ENCODE results near the gene PDE3B.
"Not testable (repeated sequence)": the region's sequence is repeated elsewhere in the genome, so short reads cannot be mapped to it uniquely, and the experiment has no call there.

PDE3B gene

GRCh38 chr11:14793546-14793945 lies 149.9 kb downstream of the PDE3B start:
- H4K12ac ChIP-seq (ENCODE audit: low read depth, low read length) = no peak overlapping the region
- no peak overlapping the region for H4K8ac ChIP-seq (ENCODE audit: low read depth, low read length)
- H3K79me1 ChIP-seq (ENCODE audit: low read length) = no peaks in the 10 kb centered on the region
- no peaks in the 10 kb centered on the region for H3K36me3 ChIP-seq (ENCODE audit: control insufficient read depth in 1 of 2, insufficient read depth in 2 of 2, low read length in 2 of 2)
- H2AK5ac ChIP-seq (ENCODE audit: low read length) = no peak overlapping the region
- H2BK12ac ChIP-seq (ENCODE audit: low read length) = no peak overlapping the region
- no peak overlapping the region for H4K91ac ChIP-seq (ENCODE audit: low read depth, low read length)
- no peak overlapping the region for H3K27ac ChIP-seq (ENCODE audit: low read depth, low read length)
- no peaks in the 10 kb centered on the region for H3K79me2 ChIP-seq (ENCODE audit: control insufficient read depth, insufficient read depth, low read length, poor library complexity)
- no peak overlapping the region for H3K9ac ChIP-seq (ENCODE audit: low read length)
- no peaks in the 10 kb centered on the region for H3K9me3 ChIP-seq (ENCODE audit: insufficient read depth, low read depth, low read length)
- no peaks in the 10 kb centered on the region for H3K4me1 ChIP-seq (ENCODE audit: control insufficient read depth in 1 of 2, insufficient read depth in 2 of 2, low read length in 2 of 2)
- H3K4ac ChIP-seq (ENCODE audit: low read depth, low read length) = no peak overlapping the region
- no peak for DNase-seq
- H3K14ac ChIP-seq (ENCODE audit: low read length) = no peak overlapping the region
- no peak overlapping the region for H3K4me3 ChIP-seq (ENCODE audit: low read depth, low read length)
- H3K4me2 ChIP-seq (ENCODE audit: low read length) = no peak overlapping the region
- no peak overlapping the region for H3K18ac ChIP-seq (ENCODE audit: low read length)
- no peak overlapping the region for H2AFZ ChIP-seq (ENCODE audit: insufficient read depth, low read length, poor library complexity)
- H2BK5ac ChIP-seq (ENCODE audit: low read depth, low read length, poor library complexity) = no peak overlapping the region
- no peaks in the 10 kb centered on the region for H3K27me3 ChIP-seq (ENCODE audit: insufficient read depth, low read length)
- H3K23ac ChIP-seq (ENCODE audit: low read length) = no peak overlapping the region
- WGBS (ENCODE audit: extremely low coverage, insufficient coverage, insufficient read length) = no CpG with 5 or more reads among the region's 2 CpGs
- no peak overlapping the region for H2BK120ac ChIP-seq (ENCODE audit: insufficient read depth, low read length, poor library complexity)

- H3K36me3 ChIP-seq (ENCODE audit: control insufficient read depth in 1 of 2, insufficient read depth in 2 of 2, low read length in 2 of 2); H2BK5ac ChIP-seq (ENCODE audit: low read depth, low read length, poor library complexity); H2AK5ac ChIP-seq (ENCODE audit: low read length); H4K91ac ChIP-seq (ENCODE audit: low read depth, low read length); H2AFZ ChIP-seq (ENCODE audit: insufficient read depth, low read length, poor library complexity); H3K9ac ChIP-seq (ENCODE audit: low read length); H3K18ac ChIP-seq (ENCODE audit: low read length); DNase-seq; H3K4me3 ChIP-seq (ENCODE audit: low read depth, low read length); H3K79me1 ChIP-seq (ENCODE audit: low read length); H3K27ac ChIP-seq (ENCODE audit: low read depth, low read length); H2BK120ac ChIP-seq (ENCODE audit: insufficient read depth, low read length, poor library complexity); H3K9me3 ChIP-seq (ENCODE audit: insufficient read depth, low read depth, low read length); H3K4me1 ChIP-seq (ENCODE audit: control insufficient read depth in 1 of 2, insufficient read depth in 2 of 2, low read length in 2 of 2); H4K12ac ChIP-seq (ENCODE audit: low read depth, low read length); H3K4ac ChIP-seq (ENCODE audit: low read depth, low read length); H3K27me3 ChIP-seq (ENCODE audit: insufficient read depth, low read length); H3K4me2 ChIP-seq (ENCODE audit: low read length); H3K23ac ChIP-seq (ENCODE audit: low read length); H3K79me2 ChIP-seq (ENCODE audit: control insufficient read depth, insufficient read depth, low read length, poor library complexity); H2BK12ac ChIP-seq (ENCODE audit: low read length); H3K14ac ChIP-seq (ENCODE audit: low read length); H4K8ac ChIP-seq (ENCODE audit: low read depth, low read length): not testable (repeated sequence)
- no CpG with 5 or more reads among the region's 4 CpGs for WGBS (ENCODE audit: extremely low coverage, insufficient coverage, insufficient read length)
Measured at GRCh38 chr11:14796028-14796427, 152.4 kb downstream of the PDE3B start.

GRCh38 chr11:14803846-14804245 lies 160.2 kb downstream of the PDE3B start:
- no peak overlapping the region for H2BK12ac ChIP-seq (ENCODE audit: low read length)
- no peak overlapping the region for H3K9ac ChIP-seq (ENCODE audit: low read length)
- no peak overlapping the region for H3K4me2 ChIP-seq (ENCODE audit: low read length)
- H2BK120ac ChIP-seq (ENCODE audit: insufficient read depth, low read length, poor library complexity) = no peak overlapping the region
- no peak overlapping the region for H4K8ac ChIP-seq (ENCODE audit: low read depth, low read length)
- H3K23ac ChIP-seq (ENCODE audit: low read length) = no peak overlapping the region
- no CpG with 5 or more reads among the region's 2 CpGs for WGBS (ENCODE audit: extremely low coverage, insufficient coverage, insufficient read length)
- no peak overlapping the region for H3K4me3 ChIP-seq (ENCODE audit: low read depth, low read length)
- H4K91ac ChIP-seq (ENCODE audit: low read depth, low read length) = no peak overlapping the region
- H3K36me3 ChIP-seq (ENCODE audit: control insufficient read depth in 1 of 2, insufficient read depth in 2 of 2, low read length in 2 of 2) = no peaks in the 10 kb centered on the region
- H3K14ac ChIP-seq (ENCODE audit: low read length) = no peak overlapping the region
- no peak for DNase-seq
- no peaks in the 10 kb centered on the region for H3K27me3 ChIP-seq (ENCODE audit: insufficient read depth, low read length)
- H3K9me3 ChIP-seq (ENCODE audit: insufficient read depth, low read depth, low read length) = no peaks in the 10 kb centered on the region
- H3K18ac ChIP-seq (ENCODE audit: low read length) = no peak overlapping the region
- H3K4me1 ChIP-seq (ENCODE audit: control insufficient read depth in 1 of 2, insufficient read depth in 2 of 2, low read length in 2 of 2) = no peaks in the 10 kb centered on the region
- H3K27ac ChIP-seq (ENCODE audit: low read depth, low read length) = no peak overlapping the region
- no peak overlapping the region for H4K12ac ChIP-seq (ENCODE audit: low read depth, low read length)
- no peak overlapping the region for H3K4ac ChIP-seq (ENCODE audit: low read depth, low read length)
- H2AFZ ChIP-seq (ENCODE audit: insufficient read depth, low read length, poor library complexity) = no peak overlapping the region
- no peak overlapping the region for H2AK5ac ChIP-seq (ENCODE audit: low read length)
- H2BK5ac ChIP-seq (ENCODE audit: low read depth, low read length, poor library complexity) = no peak overlapping the region
- H3K79me2 ChIP-seq (ENCODE audit: control insufficient read depth, insufficient read depth, low read length, poor library complexity) = no peaks in the 10 kb centered on the region
- no peaks in the 10 kb centered on the region for H3K79me1 ChIP-seq (ENCODE audit: low read length)

GRCh38 chr11:14809466-14809865 lies 165.9 kb downstream of the PDE3B start:
- H3K18ac ChIP-seq (ENCODE audit: low read length) = no peak overlapping the region
- no peak overlapping the region for H2BK120ac ChIP-seq (ENCODE audit: insufficient read depth, low read length, poor library complexity)
- H3K79me1 ChIP-seq (ENCODE audit: low read length) = no peaks in the 10 kb centered on the region
- no peak overlapping the region for H3K4me2 ChIP-seq (ENCODE audit: low read length)
- H4K8ac ChIP-seq (ENCODE audit: low read depth, low read length) = no peak overlapping the region
- no peak overlapping the region for H2BK12ac ChIP-seq (ENCODE audit: low read length)
- H3K9ac ChIP-seq (ENCODE audit: low read length) = no peak overlapping the region
- no peak overlapping the region for H2BK5ac ChIP-seq (ENCODE audit: low read depth, low read length, poor library complexity)
- no peaks in the 10 kb centered on the region for H3K79me2 ChIP-seq (ENCODE audit: control insufficient read depth, insufficient read depth, low read length, poor library complexity)
- H3K9me3 ChIP-seq (ENCODE audit: insufficient read depth, low read depth, low read length) = no peaks in the 10 kb centered on the region
- no peaks in the 10 kb centered on the region for H3K4me1 ChIP-seq (ENCODE audit: control insufficient read depth in 1 of 2, insufficient read depth in 2 of 2, low read length in 2 of 2)
- DNase-seq = no peak
- H3K27me3 ChIP-seq (ENCODE audit: insufficient read depth, low read length) = no peaks in the 10 kb centered on the region
- H3K36me3 ChIP-seq (ENCODE audit: control insufficient read depth in 1 of 2, insufficient read depth in 2 of 2, low read length in 2 of 2) = no peaks in the 10 kb centered on the region
- no peak overlapping the region for H3K27ac ChIP-seq (ENCODE audit: low read depth, low read length)
- no peak overlapping the region for H2AFZ ChIP-seq (ENCODE audit: insufficient read depth, low read length, poor library complexity)
- H4K12ac ChIP-seq (ENCODE audit: low read depth, low read length) = no peak overlapping the region
- H3K4ac ChIP-seq (ENCODE audit: low read depth, low read length) = no peak overlapping the region
- H3K4me3 ChIP-seq (ENCODE audit: low read depth, low read length) = no peak overlapping the region
- H3K14ac ChIP-seq (ENCODE audit: low read length) = no peak overlapping the region
- no peak overlapping the region for H4K91ac ChIP-seq (ENCODE audit: low read depth, low read length)
- no peak overlapping the region for H2AK5ac ChIP-seq (ENCODE audit: low read length)
- no peak overlapping the region for H3K23ac ChIP-seq (ENCODE audit: low read length)

GRCh38 chr11:14812757-14813156 lies 169.2 kb downstream of the PDE3B start:
- no peak overlapping the region for H2BK5ac ChIP-seq (ENCODE audit: low read depth, low read length, poor library complexity)

More at GRCh38 chr11:14812757-14813156, 169.2 kb downstream of the PDE3B start:
- H3K4me3 ChIP-seq (ENCODE audit: low read depth, low read length) = no peak overlapping the region
- H2AFZ ChIP-seq (ENCODE audit: insufficient read depth, low read length, poor library complexity) = no peak overlapping the region
- no peaks in the 10 kb centered on the region for H3K79me1 ChIP-seq (ENCODE audit: low read length)
- no peaks in the 10 kb centered on the region for H3K27me3 ChIP-seq (ENCODE audit: insufficient read depth, low read length)
- no peak overlapping the region for H4K91ac ChIP-seq (ENCODE audit: low read depth, low read length)
- no peak overlapping the region for H3K14ac ChIP-seq (ENCODE audit: low read length)
- H3K79me2 ChIP-seq (ENCODE audit: control insufficient read depth, insufficient read depth, low read length, poor library complexity) = no peaks in the 10 kb centered on the region
- no peaks in the 10 kb centered on the region for H3K9me3 ChIP-seq (ENCODE audit: insufficient read depth, low read depth, low read length)
- no peaks in the 10 kb centered on the region for H3K36me3 ChIP-seq (ENCODE audit: control insufficient read depth in 1 of 2, insufficient read depth in 2 of 2, low read length in 2 of 2)
- no peak overlapping the region for H3K23ac ChIP-seq (ENCODE audit: low read length)
- H2BK120ac ChIP-seq (ENCODE audit: insufficient read depth, low read length, poor library complexity) = no peak overlapping the region
- H4K12ac ChIP-seq (ENCODE audit: low read depth, low read length) = no peak overlapping the region
- H2BK12ac ChIP-seq (ENCODE audit: low read length) = no peak overlapping the region
- no peak overlapping the region for H3K27ac ChIP-seq (ENCODE audit: low read depth, low read length)
- no peak overlapping the region for H3K18ac ChIP-seq (ENCODE audit: low read length)
- no peak overlapping the region for H2AK5ac ChIP-seq (ENCODE audit: low read length)
- WGBS (ENCODE audit: extremely low coverage, insufficient coverage, insufficient read length) = no CpG with 5 or more reads among the region's 3 CpGs
- DNase-seq = no peak
- no peaks in the 10 kb centered on the region for H3K4me1 ChIP-seq (ENCODE audit: control insufficient read depth in 1 of 2, insufficient read depth in 2 of 2, low read length in 2 of 2)
- no peak overlapping the region for H3K4me2 ChIP-seq (ENCODE audit: low read length)
- H3K9ac ChIP-seq (ENCODE audit: low read length) = no peak overlapping the region
- H4K8ac ChIP-seq (ENCODE audit: low read depth, low read length) = no peak overlapping the region
- H3K4ac ChIP-seq (ENCODE audit: low read depth, low read length) = no peak overlapping the region

All from trophoblast cell (in vitro differentiated cells and primary cell).